ENCODE measurements around the gene M1AP.

DNA sequence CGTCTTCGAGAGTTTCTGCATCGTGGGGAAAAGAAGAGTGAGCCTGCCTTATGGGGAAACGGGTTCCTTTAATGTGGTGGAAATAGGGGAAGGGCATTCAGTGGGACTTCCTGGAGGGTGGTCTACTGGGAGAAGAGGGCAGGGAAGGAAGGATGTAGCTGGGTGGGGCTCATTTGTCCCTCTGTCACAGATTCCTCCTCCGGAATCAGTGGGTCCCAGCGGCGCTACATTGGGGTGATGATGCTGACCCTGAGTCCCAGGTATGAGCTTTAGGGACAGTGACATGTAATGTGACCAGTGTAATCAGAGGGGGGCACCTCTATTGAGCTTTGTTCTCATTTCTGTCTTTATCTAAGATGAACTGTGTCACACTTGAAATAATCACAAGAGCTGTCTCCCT, 116.5 kb downstream of the M1AP start:
- TF ChIP-seq FOXM1 (IDR thresholded peaks at IDR 0.05; ENCODE audit: low read depth) (no peak), RFX5 (IDR thresholded peaks at IDR 0.05; ENCODE audit: low read length) (no peak), JUND (IDR thresholded peaks at IDR 0.05) (no peak), TEAD4 (IDR thresholded peaks at IDR 0.05; ENCODE audit: borderline replicate concordance, insufficient read depth) (no peak), EZH2phosphoT487 (IDR thresholded peaks at IDR 0.05; ENCODE audit: borderline replicate concordance, low read depth) (no peak), EP300 (IDR thresholded peaks at IDR 0.05; ENCODE audit: borderline replicate concordance in 1 of 2, low read depth in 1 of 2, low read length in 1 of 2) (no peak), SMC3 (IDR thresholded peaks at IDR 0.05; ENCODE audit: low read depth, low read length) (no peak), POLR2AphosphoS5 (IDR thresholded peaks at IDR 0.05; ENCODE audit: low read depth, low read length) (peak; percentile 3; the same call in 1 of the 2 replicates), NRF1 (IDR thresholded peaks at IDR 0.05; ENCODE audit: low read depth, low read length) (no peak), FOXJ3 (CRISPR knock-in tag; IDR thresholded peaks at IDR 0.05) (no peak)
- TF ChIP-seq, protein P1, sequence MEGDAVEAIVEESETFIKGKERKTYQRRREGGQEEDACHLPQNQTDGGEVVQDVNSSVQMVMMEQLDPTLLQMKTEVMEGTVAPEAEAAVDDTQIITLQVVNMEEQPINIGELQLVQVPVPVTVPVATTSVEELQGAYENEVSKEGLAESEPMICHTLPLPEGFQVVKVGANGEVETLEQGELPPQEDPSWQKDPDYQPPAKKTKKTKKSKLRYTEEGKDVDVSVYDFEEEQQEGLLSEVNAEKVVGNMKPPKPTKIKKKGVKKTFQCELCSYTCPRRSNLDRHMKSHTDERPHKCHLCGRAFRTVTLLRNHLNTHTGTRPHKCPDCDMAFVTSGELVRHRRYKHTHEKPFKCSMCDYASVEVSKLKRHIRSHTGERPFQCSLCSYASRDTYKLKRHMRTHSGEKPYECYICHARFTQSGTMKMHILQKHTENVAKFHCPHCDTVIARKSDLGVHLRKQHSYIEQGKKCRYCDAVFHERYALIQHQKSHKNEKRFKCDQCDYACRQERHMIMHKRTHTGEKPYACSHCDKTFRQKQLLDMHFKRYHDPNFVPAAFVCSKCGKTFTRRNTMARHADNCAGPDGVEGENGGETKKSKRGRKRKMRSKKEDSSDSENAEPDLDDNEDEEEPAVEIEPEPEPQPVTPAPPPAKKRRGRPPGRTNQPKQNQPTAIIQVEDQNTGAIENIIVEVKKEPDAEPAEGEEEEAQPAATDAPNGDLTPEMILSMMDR (IDR thresholded peaks at IDR 0.05): no peak
- TF ChIP-seq, protein P2, sequence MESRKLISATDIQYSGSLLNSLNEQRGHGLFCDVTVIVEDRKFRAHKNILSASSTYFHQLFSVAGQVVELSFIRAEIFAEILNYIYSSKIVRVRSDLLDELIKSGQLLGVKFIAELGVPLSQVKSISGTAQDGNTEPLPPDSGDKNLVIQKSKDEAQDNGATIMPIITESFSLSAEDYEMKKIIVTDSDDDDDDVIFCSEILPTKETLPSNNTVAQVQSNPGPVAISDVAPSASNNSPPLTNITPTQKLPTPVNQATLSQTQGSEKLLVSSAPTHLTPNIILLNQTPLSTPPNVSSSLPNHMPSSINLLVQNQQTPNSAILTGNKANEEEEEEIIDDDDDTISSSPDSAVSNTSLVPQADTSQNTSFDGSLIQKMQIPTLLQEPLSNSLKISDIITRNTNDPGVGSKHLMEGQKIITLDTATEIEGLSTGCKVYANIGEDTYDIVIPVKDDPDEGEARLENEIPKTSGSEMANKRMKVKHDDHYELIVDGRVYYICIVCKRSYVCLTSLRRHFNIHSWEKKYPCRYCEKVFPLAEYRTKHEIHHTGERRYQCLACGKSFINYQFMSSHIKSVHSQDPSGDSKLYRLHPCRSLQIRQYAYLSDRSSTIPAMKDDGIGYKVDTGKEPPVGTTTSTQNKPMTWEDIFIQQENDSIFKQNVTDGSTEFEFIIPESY (IDR thresholded peaks at IDR 0.05; ENCODE audit: borderline replicate concordance, low read depth): no peak

Data from SK-N-SH (cell line).